ENCODE results near the gene IL15.

Gene IL15

DNA sequence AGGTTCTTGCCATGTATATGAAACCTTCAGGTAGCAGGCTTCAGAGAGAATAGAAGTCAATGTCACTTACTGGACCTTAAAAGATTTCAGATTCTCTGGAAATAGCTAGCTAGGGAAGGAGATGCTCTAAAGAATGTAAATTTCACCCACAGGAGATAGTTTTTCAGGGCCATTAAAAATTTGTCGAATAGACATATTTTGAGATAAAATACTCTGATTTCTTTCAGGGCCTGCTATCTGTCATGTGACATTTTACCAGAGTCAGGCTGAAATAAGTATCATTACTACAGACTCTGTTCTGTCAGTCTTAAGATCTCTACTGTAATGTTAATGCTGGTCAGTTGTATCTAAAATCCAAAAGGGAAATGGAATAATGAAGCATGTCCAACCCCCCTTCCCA is 15.7 kb upstream of the IL15 start:
- no peak overlapping the region for H3K9ac ChIP-seq
- H3K27me3 ChIP-seq: no peaks in the 10 kb centered on the region
- H3K9me3 ChIP-seq (replicated peaks in 1 of 11): peaks cover 0 to 14% (median 9%) of the 10 kb centered on the region in 11 experiments; a peak in 17 of 22 replicates
- TF ChIP-seq Cebpa-rat (IDR thresholded peaks at IDR 0.05): no peak
- no peak overlapping the region for H3K27ac ChIP-seq
- no peaks in the 10 kb centered on the region for H3K36me3 ChIP-seq
- H4K20me1 ChIP-seq: no peaks in the 10 kb centered on the region
- no peak overlapping the region for H3K4me3 ChIP-seq
- no peak overlapping the region for H3K4me2 ChIP-seq
- H3K4me1 ChIP-seq: peaks cover 0 to under 1% (median 0%) of the 10 kb centered on the region in 10 experiments; a peak in 1 of 20 replicates

DNA sequence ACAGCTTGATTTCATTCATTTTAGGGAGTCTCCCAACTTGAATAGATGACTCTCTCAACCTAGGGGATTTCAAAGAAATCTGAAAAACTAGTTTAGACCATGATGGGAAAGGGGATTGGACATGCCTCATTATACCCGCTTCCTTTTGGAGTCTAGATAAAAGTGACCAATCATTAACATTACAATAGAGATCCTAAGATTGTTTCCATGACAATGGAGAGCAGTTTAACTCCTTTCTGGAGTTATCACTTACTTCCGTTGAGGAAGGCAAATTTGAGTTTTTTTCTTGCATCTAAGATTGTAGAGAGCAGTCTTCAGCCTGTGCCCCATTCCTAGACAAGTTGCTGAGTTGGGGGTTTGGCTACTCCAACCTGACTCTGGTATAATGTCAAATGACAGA is 11.4 kb upstream of the IL15 start:
- Histone ChIP-seq H3K9me3 (replicated peaks in 1 of 11) (no peaks in the 10 kb centered on the region), H3K4me3 (no peak overlapping the region), H3K27me3 (no peaks in the 10 kb centered on the region), H4K20me1 (no peaks in the 10 kb centered on the region), H3K4me2 (no peak overlapping the region), H3K9ac (no peak overlapping the region), H3K36me3 (no peaks in the 10 kb centered on the region), H3K27ac (no peak overlapping the region), H3K4me1 (no peaks in the 10 kb centered on the region)
- no peak for TF ChIP-seq Cebpa-rat (IDR thresholded peaks at IDR 0.05)

DNA sequence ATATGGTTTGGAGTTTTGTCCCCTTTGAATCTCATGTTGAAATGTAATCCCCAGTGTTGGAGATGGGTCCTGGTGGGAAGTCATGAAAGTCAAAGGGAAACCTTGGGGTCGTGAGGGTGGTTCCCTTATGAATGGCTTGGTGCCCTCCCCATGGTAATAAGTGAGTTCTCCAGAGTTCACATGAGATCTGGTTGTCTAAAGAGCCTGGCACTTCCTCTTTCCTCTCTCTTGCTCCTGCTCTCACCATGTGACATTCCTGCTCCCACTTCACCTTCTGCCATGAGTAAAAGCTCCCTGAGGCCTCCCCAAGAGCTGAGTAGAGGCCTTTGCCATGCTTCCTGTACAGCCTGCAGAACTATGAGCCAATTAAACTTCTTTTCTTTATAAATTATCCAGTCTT is 5.5 kb upstream of the IL15 start:
- no peak overlapping the region for H3K9ac ChIP-seq
- peaks cover 0 to 8% (median 3%) of the 10 kb centered on the region in 11 experiments; a peak in 7 of 22 replicates for H3K27me3 ChIP-seq
- TF ChIP-seq Cebpa-rat (IDR thresholded peaks at IDR 0.05): no peak
- H3K27ac ChIP-seq: no peak overlapping the region
- peak overlapping the region in 1 of 11 experiments; percentile 1; a peak in 1 of 22 replicates for H3K4me2 ChIP-seq
- no peak overlapping the region for H3K4me3 ChIP-seq
- H3K9me3 ChIP-seq (replicated peaks in 1 of 11): no peaks in the 10 kb centered on the region
- H4K20me1 ChIP-seq: no peaks in the 10 kb centered on the region
- H3K36me3 ChIP-seq: no peaks in the 10 kb centered on the region
- H3K4me1 ChIP-seq: peaks cover 0 to 3% (median 3%) of the 10 kb centered on the region in 10 experiments; a peak in 10 of 20 replicates

DNA sequence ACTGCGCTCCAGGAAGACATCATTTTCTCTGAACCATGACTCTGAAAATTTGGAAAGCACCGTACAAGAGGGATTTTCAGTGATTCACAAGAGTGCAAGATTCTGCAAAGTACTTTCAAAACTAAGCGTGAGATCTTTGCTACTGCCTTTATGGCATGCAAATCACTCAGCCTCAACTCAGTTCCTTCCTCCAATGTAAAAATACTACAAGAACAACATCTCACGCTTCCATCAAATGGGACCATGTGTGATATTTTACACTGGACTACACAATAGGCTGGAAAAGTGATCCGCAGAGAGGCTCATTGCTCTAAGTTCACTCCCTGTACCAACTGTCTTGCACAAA is 674 bp upstream of the IL15 start:
- H3K4me3 ChIP-seq: peak overlapping the region; percentile 78 to 89 (median 80)
- peak overlapping the region in 4 of 11 experiments; percentile 73 to 80 (median 78); a peak in 7 of 22 replicates for H3K9ac ChIP-seq
- H3K36me3 ChIP-seq: no peaks in the 10 kb centered on the region
- TF ChIP-seq Cebpa-rat (IDR thresholded peaks at IDR 0.05): no peak
- H4K20me1 ChIP-seq: no peaks in the 10 kb centered on the region
- H3K27me3 ChIP-seq: peaks cover 4 to 24% (median 12%) of the 10 kb centered on the region in 11 experiments; a peak in 13 of 22 replicates
- no peak overlapping the region for H3K27ac ChIP-seq
- no peaks in the 10 kb centered on the region for H3K9me3 ChIP-seq (replicated peaks in 1 of 11)
- peaks cover 5 to 28% (median 14%) of the 10 kb centered on the region in 10 experiments; a peak in 18 of 20 replicates for H3K4me1 ChIP-seq
- H3K4me2 ChIP-seq: peak overlapping the region; percentile 88 to 100 (median 97)

DNA sequence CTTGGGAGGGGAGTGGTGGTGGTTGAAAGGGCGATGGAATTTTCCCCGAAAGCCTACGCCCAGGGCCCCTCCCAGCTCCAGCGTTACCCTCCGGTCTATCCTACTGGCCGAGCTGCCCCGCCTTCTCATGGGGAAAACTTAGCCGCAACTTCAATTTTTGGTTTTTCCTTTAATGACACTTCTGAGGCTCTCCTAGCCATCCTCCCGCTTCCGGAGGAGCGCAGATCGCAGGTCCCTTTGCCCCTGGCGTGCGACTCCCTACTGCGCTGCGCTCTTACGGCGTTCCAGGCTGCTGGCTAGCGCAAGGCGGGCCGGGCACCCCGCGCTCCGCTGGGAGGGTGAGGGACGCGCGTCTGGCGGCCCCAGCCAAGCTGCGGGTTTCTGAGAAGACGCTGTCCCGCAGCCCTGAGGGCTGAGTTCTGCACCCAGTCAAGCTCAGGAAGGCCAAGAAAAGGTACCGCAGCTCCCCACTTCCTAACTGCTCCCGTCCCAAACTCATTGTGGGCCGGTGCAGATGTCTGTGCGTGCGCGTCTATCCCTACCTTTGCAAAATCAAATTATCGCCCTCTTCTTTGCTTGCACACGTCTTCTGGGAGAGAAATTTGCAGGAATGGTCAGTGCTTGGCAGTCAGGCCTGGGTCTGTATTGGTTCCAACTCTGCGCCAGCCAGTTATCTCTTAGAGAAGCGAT is 533 bp downstream of the IL15 start:
- Histone ChIP-seq H3K4me1 (peaks cover 5 to 34% (median 14%) of the 10 kb centered on the region in 10 experiments; a peak in 18 of 20 replicates), H3K4me3 (peak overlapping the region; percentile 78 to 89 (median 80)), H3K27me3 (peaks cover 4 to 24% (median 12%) of the 10 kb centered on the region in 11 experiments; a peak in 13 of 22 replicates), H4K20me1 (no peaks in the 10 kb centered on the region), H3K4me2 (peak overlapping the region; percentile 88 to 100 (median 97)), H3K36me3 (no peaks in the 10 kb centered on the region), H3K9ac (peak overlapping the region; percentile 59 to 80 (median 77)), H3K9me3 (replicated peaks in 1 of 11) (no peaks in the 10 kb centered on the region), H3K27ac (peak overlapping the region; percentile 20 to 72 (median 55); a peak in 18 of 22 replicates)
- TF ChIP-seq Cebpa-rat (IDR thresholded peaks at IDR 0.05): no peak

DNA sequence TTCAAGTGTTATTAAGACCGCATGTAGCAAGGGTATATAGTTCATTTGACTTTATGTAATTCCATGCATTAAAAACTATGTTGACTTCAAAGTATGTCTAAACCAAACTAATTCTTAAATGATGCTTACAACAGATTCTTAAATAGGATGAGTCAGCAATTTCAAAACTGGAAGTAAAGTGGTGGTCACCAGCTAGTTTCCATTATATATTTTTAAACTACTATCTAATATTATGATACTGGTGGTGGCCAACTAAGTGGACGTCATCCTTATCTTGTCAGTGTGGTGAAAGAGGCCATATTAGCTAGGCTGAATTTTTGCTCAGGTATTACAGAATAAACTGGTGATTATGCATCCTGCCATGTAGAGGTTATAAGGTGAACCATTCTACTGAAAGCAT is 1.2 kb downstream of the IL15 start:
- Histone ChIP-seq H3K4me1 (peaks cover 5 to 40% (median 16%) of the 10 kb centered on the region in 10 experiments; a peak in 18 of 20 replicates), H4K20me1 (no peaks in the 10 kb centered on the region), H3K9ac (no peak overlapping the region), H3K27me3 (peaks cover 4 to 24% (median 12%) of the 10 kb centered on the region in 11 experiments; a peak in 13 of 22 replicates), H3K27ac (no peak overlapping the region), H3K36me3 (no peaks in the 10 kb centered on the region), H3K4me3 (peak overlapping the region in 8 of 10 experiments; percentile 78 to 89 (median 80); a peak in 12 of 20 replicates), H3K9me3 (replicated peaks in 1 of 11) (no peaks in the 10 kb centered on the region), H3K4me2 (peak overlapping the region; percentile 88 to 100 (median 97); a peak in 21 of 22 replicates)
- TF ChIP-seq Cebpa-rat (IDR thresholded peaks at IDR 0.05): no peak

DNA sequence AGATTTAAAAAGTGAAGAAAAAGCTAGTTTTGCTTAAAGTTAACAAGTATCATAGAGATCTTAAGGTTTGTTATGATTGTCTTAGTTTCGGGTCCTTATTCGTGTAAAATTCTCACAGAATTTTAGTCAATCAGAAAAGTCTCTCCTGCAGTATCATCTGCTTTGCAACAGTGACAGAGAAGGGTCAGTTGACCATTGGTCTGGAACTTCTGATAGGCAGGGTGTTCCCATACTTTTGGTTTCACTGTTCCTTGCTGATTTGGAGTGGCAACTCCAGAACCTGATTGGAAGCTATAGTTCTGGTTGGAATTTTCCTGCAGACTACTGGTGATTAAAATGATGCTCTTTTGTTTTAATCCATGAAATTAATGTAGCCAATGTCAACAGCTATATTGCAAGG is 1.8 kb downstream of the IL15 start:
- Histone ChIP-seq H3K4me1 (peaks cover 5 to 47% (median 16%) of the 10 kb centered on the region in 10 experiments; a peak in 18 of 20 replicates), H3K27me3 (peaks cover 4 to 24% (median 12%) of the 10 kb centered on the region in 11 experiments; a peak in 13 of 22 replicates), H3K27ac (no peak overlapping the region), H3K36me3 (no peaks in the 10 kb centered on the region), H3K9me3 (replicated peaks in 1 of 11) (no peaks in the 10 kb centered on the region), H4K20me1 (no peaks in the 10 kb centered on the region), H3K9ac (no peak overlapping the region), H3K4me3 (no peak overlapping the region), H3K4me2 (peak overlapping the region in 2 of 11 experiments; percentile 89 to 96; a peak in 1 of 22 replicates)
- no peak for TF ChIP-seq Cebpa-rat (IDR thresholded peaks at IDR 0.05)

DNA sequence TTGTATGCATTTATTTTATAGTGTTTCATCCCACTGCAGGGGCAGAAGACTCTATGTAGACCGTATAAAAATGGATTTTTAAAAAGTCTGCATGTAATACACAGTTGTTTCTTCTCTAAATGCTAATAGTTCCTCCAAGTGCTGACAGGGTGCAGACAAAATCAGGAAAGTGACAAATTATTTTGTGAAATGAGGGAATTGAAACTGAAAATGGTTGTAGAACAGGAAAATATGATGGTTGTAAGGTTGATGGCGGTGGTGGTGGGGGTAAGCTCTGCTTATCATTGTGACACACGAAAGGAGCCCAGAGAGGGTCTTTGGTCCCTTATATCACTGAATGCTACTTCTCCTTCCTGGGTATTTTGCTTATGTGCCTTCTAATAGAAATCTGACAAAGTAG is 4.3 kb downstream of the IL15 start:
- H3K9me3 ChIP-seq (replicated peaks in 1 of 11): no peaks in the 10 kb centered on the region
- H4K20me1 ChIP-seq: no peaks in the 10 kb centered on the region
- TF ChIP-seq Cebpa-rat (IDR thresholded peaks at IDR 0.05): no peak
- no peak overlapping the region for H3K27ac ChIP-seq
- peaks cover 3 to 22% (median 12%) of the 10 kb centered on the region in 11 experiments; a peak in 13 of 22 replicates for H3K27me3 ChIP-seq
- H3K4me3 ChIP-seq: no peak overlapping the region
- peak overlapping the region in 5 of 11 experiments; percentile 16 to 73 (median 45); a peak in 9 of 22 replicates for H3K4me2 ChIP-seq
- peaks cover 5 to 56% (median 15%) of the 10 kb centered on the region in 10 experiments; a peak in 18 of 20 replicates for H3K4me1 ChIP-seq
- no peak overlapping the region for H3K9ac ChIP-seq
- no peaks in the 10 kb centered on the region for H3K36me3 ChIP-seq

DNA sequence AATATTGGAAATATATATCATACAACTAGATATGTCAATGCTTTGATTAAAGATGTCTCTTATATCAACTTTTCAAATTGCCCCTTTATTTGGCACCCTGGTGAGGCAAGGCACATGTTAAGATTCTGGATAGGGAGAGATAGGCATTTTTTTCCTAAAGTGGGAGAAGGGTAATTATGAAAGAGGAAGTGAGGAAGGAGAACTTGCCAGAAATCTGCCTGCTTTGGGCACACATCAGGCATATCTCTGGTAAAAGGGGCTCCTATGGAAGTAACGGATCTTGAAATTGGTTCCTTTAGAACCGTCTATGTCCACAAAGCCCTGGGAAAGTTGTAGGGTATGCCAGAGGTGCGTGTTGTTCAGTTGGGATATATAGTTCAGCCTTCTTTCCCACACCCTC is 5.7 kb downstream of the IL15 start:
- Histone ChIP-seq H3K27me3 (peaks cover 0 to 10% (median 4%) of the 10 kb centered on the region in 11 experiments; a peak in 9 of 22 replicates), H3K36me3 (no peaks in the 10 kb centered on the region), H3K4me1 (peaks cover 3 to 50% (median 8%) of the 10 kb centered on the region in 10 experiments; a peak in 18 of 20 replicates), H4K20me1 (no peaks in the 10 kb centered on the region), H3K9me3 (replicated peaks in 1 of 11) (no peaks in the 10 kb centered on the region), H3K4me2 (peak overlapping the region in 3 of 11 experiments; percentile 14 to 70 (median 62); a peak in 5 of 22 replicates), H3K4me3 (no peak overlapping the region), H3K27ac (no peak overlapping the region), H3K9ac (no peak overlapping the region)
- TF ChIP-seq Cebpa-rat (IDR thresholded peaks at IDR 0.05): no peak

Measured in BLaER1 treated with 17β-estradiol and CSF1 and Interleukin-3, amounts not matched to agents 10 nM and 100 nM (cell line).